ENCODE results near the gene SEMA5A. TPM values are rescaled to one million over a fixed set of nuclear protein-coding genes. Genes with fewer than 3 reads are reported as not detected.

SEMA5A gene
- polyA plus RNA-seq, 1 of the 3 experiments (the other 2 are of a cell fraction), result 0.58 TPM

DNA sequence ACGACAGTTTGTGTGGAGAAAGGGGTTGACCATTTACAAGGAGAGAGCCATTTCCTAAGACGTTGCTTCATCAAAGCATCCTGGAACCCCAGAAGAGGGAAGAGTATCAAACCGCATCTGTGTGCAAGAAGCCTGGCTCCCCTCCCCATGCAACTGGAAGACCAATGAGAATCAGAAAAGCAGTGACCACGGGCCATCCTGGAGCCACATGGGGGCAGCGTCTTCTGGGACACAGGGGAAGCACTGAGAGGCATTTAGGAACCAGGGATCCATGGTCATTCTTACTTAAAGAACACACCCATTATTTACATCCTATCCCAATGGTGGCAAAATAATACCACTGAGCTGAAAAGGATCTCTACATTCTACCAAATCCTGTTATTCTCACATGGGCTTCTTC, 29.3 kb downstream of the SEMA5A start (continued):
- TF ChIP-seq, protein P1, sequence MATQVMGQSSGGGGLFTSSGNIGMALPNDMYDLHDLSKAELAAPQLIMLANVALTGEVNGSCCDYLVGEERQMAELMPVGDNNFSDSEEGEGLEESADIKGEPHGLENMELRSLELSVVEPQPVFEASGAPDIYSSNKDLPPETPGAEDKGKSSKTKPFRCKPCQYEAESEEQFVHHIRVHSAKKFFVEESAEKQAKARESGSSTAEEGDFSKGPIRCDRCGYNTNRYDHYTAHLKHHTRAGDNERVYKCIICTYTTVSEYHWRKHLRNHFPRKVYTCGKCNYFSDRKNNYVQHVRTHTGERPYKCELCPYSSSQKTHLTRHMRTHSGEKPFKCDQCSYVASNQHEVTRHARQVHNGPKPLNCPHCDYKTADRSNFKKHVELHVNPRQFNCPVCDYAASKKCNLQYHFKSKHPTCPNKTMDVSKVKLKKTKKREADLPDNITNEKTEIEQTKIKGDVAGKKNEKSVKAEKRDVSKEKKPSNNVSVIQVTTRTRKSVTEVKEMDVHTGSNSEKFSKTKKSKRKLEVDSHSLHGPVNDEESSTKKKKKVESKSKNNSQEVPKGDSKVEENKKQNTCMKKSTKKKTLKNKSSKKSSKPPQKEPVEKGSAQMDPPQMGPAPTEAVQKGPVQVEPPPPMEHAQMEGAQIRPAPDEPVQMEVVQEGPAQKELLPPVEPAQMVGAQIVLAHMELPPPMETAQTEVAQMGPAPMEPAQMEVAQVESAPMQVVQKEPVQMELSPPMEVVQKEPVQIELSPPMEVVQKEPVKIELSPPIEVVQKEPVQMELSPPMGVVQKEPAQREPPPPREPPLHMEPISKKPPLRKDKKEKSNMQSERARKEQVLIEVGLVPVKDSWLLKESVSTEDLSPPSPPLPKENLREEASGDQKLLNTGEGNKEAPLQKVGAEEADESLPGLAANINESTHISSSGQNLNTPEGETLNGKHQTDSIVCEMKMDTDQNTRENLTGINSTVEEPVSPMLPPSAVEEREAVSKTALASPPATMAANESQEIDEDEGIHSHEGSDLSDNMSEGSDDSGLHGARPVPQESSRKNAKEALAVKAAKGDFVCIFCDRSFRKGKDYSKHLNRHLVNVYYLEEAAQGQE (IDR thresholded peaks at IDR 0.05; ENCODE audit: low read depth, low read length), result no peak
- TF ChIP-seq FOXM1 (IDR thresholded peaks at IDR 0.05; ENCODE audit: low read depth) (no peak), MEF2A (IDR thresholded peaks at IDR 0.05; ENCODE audit: borderline replicate concordance, low read depth) (no peak), CHD2 (IDR thresholded peaks at IDR 0.05; ENCODE audit: low read length, partially characterized antibody) (no peak), GABPA (IDR thresholded peaks at IDR 0.05; ENCODE audit: low read depth) (no peak), FOSL2 (IDR thresholded peaks at IDR 0.05; ENCODE audit: borderline replicate concordance, low read depth) (no peak)
- TF ChIP-seq, protein P2, sequence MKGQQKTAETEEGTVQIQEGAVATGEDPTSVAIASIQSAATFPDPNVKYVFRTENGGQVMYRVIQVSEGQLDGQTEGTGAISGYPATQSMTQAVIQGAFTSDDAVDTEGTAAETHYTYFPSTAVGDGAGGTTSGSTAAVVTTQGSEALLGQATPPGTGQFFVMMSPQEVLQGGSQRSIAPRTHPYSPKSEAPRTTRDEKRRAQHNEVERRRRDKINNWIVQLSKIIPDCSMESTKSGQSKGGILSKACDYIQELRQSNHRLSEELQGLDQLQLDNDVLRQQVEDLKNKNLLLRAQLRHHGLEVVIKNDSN (IDR thresholded peaks at IDR 0.05; ENCODE audit: borderline replicate concordance, low read depth), result no peak

DNA sequence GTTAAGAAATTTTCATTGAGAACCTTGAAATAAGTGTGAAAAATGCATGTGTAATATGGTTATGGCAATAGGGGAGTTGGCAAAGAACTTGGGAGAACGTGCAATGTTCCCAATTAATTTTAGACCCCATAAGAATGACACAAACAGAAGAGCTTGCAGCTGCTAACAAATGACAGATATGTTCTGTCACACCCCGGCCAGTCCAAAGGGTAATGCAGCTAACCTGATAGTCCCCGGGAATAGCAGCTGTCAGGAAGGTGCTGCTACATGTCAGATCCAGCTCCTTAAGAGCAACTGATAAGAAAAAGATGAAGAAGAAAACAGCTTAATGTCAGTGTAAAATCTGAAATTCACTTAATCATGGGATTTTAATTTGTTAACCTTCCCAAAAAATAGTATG, 30.4 kb downstream of the SEMA5A start:
- WGBS (ENCODE audit: low lambda C conversion rate), result 54% methylated on average over 3 of the region's 3 CpGs
- no peak for DNase-seq
- ChIA-PET POLR2A (no interaction called here), CTCF (interaction anchor here (0.9 to 1.5 kb wide), 3 partner anchors 9 to 28 kb away, joined by 3 to 5 read pairs (median 4); no protein-coding TSS in a partner anchor)
- no peaks in the 10 kb centered on the region for H3F3A ChIP-seq (replicated peaks; ENCODE audit: insufficient read depth)
- no peak overlapping the region for H2AFZ ChIP-seq (ENCODE audit: low read depth)
- no peak overlapping the region for H3K9ac ChIP-seq
- H3K9me2 ChIP-seq, result no peaks in the 10 kb centered on the region
- H3K27ac ChIP-seq (ENCODE audit: low read depth in 2 of 2, low read length in 1 of 2), result no peak overlapping the region
- H3K9me3 ChIP-seq, result no peaks in the 10 kb centered on the region
- H3K36me3 ChIP-seq (replicated peaks in 1 of 2; ENCODE audit: control insufficient read depth in 1 of 2, insufficient read depth in 2 of 2, low read length in 1 of 2), result no peaks in the 10 kb centered on the region
- H3K4me1 ChIP-seq (ENCODE audit: control insufficient read depth in 1 of 2, insufficient read depth in 2 of 2, low read depth in 1 of 2, low read length in 1 of 2), result no peaks in the 10 kb centered on the region; a peak in 1 of 4 replicates
- no peaks in the 10 kb centered on the region for H4K20me1 ChIP-seq (ENCODE audit: insufficient read depth)
- TF ChIP-seq EP300 (IDR thresholded peaks at IDR 0.05; ENCODE audit: borderline replicate concordance in 1 of 2, low read depth in 1 of 2, low read length in 1 of 2), result no peak
- no peak for TF ChIP-seq TCF12 (IDR thresholded peaks at IDR 0.05)
- no peak for TF ChIP-seq MXI1 (IDR thresholded peaks at IDR 0.05; ENCODE audit: low read depth, low read length)
- TF ChIP-seq, protein P3, sequence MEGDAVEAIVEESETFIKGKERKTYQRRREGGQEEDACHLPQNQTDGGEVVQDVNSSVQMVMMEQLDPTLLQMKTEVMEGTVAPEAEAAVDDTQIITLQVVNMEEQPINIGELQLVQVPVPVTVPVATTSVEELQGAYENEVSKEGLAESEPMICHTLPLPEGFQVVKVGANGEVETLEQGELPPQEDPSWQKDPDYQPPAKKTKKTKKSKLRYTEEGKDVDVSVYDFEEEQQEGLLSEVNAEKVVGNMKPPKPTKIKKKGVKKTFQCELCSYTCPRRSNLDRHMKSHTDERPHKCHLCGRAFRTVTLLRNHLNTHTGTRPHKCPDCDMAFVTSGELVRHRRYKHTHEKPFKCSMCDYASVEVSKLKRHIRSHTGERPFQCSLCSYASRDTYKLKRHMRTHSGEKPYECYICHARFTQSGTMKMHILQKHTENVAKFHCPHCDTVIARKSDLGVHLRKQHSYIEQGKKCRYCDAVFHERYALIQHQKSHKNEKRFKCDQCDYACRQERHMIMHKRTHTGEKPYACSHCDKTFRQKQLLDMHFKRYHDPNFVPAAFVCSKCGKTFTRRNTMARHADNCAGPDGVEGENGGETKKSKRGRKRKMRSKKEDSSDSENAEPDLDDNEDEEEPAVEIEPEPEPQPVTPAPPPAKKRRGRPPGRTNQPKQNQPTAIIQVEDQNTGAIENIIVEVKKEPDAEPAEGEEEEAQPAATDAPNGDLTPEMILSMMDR (IDR thresholded peaks at IDR 0.05), result no peak
- TF ChIP-seq FOSL2 (IDR thresholded peaks at IDR 0.05; ENCODE audit: borderline replicate concordance, low read depth), result no peak
- no peak for TF ChIP-seq MEF2A (IDR thresholded peaks at IDR 0.05; ENCODE audit: borderline replicate concordance, low read depth)
- TF ChIP-seq GATA2 (CRISPR knock-in tag; IDR thresholded peaks at IDR 0.05), result no peak
- no peak for TF ChIP-seq EZH2phosphoT487 (IDR thresholded peaks at IDR 0.05; ENCODE audit: borderline replicate concordance, low read depth)
- TF ChIP-seq POLR2AphosphoS5 (IDR thresholded peaks at IDR 0.05; ENCODE audit: low read depth, low read length), result no peak
- no peak for TF ChIP-seq RCOR1 (IDR thresholded peaks at IDR 0.05; ENCODE audit: low read length)
- no peak for TF ChIP-seq FOXM1 (IDR thresholded peaks at IDR 0.05; ENCODE audit: low read depth)
- no peak for TF ChIP-seq NFIC (IDR thresholded peaks at IDR 0.05; ENCODE audit: borderline replicate concordance)
- TF ChIP-seq GABPA (IDR thresholded peaks at IDR 0.05; ENCODE audit: low read depth), result no peak
- TF ChIP-seq RAD21 (IDR thresholded peaks at IDR 0.05; ENCODE audit: low read length), result no peak
- TF ChIP-seq FOXJ3 (CRISPR knock-in tag; IDR thresholded peaks at IDR 0.05), result no peak
- no peak for TF ChIP-seq JUND (IDR thresholded peaks at IDR 0.05)
- TF ChIP-seq ELF1 (IDR thresholded peaks at IDR 0.05), result no peak
- TF ChIP-seq, protein P4, sequence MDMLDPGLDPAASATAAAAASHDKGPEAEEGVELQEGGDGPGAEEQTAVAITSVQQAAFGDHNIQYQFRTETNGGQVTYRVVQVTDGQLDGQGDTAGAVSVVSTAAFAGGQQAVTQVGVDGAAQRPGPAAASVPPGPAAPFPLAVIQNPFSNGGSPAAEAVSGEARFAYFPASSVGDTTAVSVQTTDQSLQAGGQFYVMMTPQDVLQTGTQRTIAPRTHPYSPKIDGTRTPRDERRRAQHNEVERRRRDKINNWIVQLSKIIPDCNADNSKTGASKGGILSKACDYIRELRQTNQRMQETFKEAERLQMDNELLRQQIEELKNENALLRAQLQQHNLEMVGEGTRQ (IDR thresholded peaks at IDR 0.05; ENCODE audit: borderline replicate concordance, low read depth, low read length), result no peak
- TF ChIP-seq, protein P5, sequence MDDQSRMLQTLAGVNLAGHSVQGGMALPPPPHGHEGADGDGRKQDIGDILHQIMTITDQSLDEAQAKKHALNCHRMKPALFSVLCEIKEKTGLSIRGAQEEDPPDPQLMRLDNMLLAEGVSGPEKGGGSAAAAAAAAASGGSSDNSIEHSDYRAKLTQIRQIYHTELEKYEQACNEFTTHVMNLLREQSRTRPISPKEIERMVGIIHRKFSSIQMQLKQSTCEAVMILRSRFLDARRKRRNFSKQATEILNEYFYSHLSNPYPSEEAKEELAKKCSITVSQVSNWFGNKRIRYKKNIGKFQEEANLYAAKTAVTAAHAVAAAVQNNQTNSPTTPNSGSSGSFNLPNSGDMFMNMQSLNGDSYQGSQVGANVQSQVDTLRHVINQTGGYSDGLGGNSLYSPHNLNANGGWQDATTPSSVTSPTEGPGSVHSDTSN (IDR thresholded peaks at IDR 0.05), result no peak
- no peak overlapping the region for H3K4me3 ChIP-seq (ENCODE audit: low read depth in 2 of 2, low read length in 1 of 2)
- H3K27me3 ChIP-seq (ENCODE audit: insufficient read depth), result no peaks in the 10 kb centered on the region
- H3K4me2 ChIP-seq, result no peak overlapping the region
- no peaks in the 10 kb centered on the region for H3K79me2 ChIP-seq (ENCODE audit: insufficient read depth)
